ENCODE measurements around the gene BRPF1.

The BRPF1 gene

DNA sequence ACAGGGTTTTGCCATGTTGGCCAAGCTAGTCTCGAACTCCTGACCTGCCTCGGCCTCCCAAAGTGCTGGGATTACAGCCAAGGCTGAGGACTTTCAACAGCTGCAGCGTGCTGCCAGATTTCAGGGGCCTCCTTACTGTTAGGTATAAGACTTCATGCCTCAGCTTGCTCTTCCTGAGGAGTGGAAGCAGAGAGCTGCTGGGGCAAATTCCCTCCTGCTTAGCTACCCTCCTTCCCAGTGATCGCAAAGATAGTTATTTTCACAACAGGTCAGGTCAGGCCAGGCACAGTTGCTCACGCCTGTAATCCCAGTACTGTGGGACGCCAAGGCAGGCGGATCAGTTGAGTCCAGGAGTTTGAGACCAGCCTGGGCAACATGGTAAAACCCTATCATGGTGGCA lies 30.5 kb upstream of the BRPF1 start:
- DNase-seq (ENCODE audit: low read depth in 3 of 3, low spot score in 1 of 3) = no peak

- no peak for DNase-seq (ENCODE audit: low read depth in 3 of 3, low spot score in 1 of 3)
Observed at GRCh38 chr3:9701711-9702110, 29.8 kb upstream of the BRPF1 start.

GRCh38 chr3:9703240-9703639 lies 28.3 kb upstream of the BRPF1 start:
- DNase-seq (ENCODE audit: low read depth in 3 of 3, low spot score in 1 of 3) = no peak

- no peak for DNase-seq (ENCODE audit: low read depth in 3 of 3, low spot score in 1 of 3)
Observed at GRCh38 chr3:9703736-9704346, 27.7 kb upstream of the BRPF1 start, which contains the start of gene CPNE9. Gene CPNE9, plus strand, starts transcription at chr3:9703833. Its CDS starts 164 bp downstream, at chr3:9703997.

DNA sequence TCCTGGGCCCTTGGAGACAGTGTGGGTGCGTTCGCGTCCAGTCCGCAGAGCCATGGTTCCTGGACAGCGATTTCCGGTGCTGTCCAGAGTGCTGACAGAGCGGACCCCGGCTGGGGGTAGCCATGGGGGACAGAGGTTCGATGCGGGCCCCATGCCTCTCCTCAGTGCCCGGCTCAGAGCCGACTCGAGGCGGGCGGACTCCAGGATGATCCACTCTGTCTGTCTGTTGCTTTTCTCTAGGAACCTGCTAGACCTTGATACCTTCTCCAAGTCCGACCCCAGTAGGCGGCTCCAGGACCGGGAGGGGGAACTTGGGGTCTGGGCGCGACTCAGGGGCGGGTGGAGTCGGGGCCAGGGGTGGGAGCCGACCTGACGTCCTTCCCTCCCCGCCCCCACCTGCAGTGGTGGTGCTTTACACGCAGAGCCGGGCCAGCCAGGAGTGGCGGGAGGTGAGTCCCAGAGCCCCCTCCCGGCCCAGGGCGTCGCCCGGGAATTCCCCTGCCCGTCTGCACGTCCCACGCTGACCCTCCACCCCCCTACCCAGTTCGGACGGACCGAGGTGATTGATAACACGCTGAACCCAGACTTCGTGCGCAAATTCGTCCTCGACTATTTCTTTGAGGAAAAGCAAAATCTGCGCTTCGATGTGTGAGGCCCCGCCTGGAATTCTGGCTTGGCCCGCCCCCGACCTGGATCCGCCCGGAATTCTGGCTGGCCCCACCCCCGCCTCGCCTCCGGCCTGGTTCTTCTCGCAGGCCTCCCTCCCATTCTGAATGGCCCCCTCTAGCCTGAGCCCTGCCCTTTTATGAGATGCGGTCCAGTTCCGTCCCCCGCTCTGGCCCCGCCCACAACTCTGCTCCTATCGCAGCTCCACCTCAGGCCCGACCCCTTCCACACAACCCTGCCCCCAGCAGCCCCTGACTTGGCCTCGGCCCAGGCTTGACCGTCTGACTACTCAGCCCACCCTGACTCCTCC lies 26.9 kb upstream of the BRPF1 start:
- no peak for DNase-seq (ENCODE audit: low read depth in 3 of 3, low spot score in 1 of 3)

DNA sequence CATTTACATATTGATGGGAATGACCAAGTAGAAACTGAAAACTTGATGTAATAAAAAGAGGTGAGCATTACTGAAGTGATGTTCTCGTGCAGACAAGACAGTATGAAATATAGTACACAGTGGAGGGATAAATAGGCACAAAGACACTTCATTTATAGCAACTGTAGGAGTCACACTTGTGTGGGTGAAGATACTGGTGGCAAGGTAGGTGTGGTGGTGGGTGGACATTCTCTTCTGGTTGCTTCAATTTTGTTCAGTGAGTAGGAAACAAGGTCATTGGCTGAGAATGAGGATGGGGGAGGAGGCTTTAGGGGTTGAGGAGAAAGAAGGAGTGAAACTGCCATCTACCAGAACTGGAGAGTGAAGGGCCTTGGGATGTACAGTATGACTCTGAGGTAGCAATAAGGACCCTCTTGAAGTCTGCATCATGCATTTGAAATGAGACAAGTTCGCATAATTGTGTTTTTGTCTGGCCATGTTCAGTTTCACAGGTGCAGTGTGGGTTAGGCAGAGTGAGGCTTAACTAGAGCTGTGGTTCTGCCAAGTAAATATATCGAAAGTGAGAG lies 21.3 kb upstream of the BRPF1 start:
- DNase-seq (ENCODE audit: low read depth in 3 of 3, low spot score in 1 of 3) = no peak

- no peak for DNase-seq (ENCODE audit: low read depth in 3 of 3, low spot score in 1 of 3)
Observed at GRCh38 chr3:9712415-9712814, 19.1 kb upstream of the BRPF1 start.

- DNase-seq (ENCODE audit: low read depth in 3 of 3, low spot score in 1 of 3) = no peak
Observed at GRCh38 chr3:9713142-9713541, 18.4 kb upstream of the BRPF1 start.

GRCh38 chr3:9715136-9715535 lies 16.4 kb upstream of the BRPF1 start:
- no peak for DNase-seq (ENCODE audit: low read depth in 3 of 3, low spot score in 1 of 3)

GRCh38 chr3:9715764-9716437 lies 15.6 kb upstream of the BRPF1 start:
- no peak for DNase-seq (ENCODE audit: low read depth in 3 of 3, low spot score in 1 of 3)

GRCh38 chr3:9716801-9717555 lies 14.6 kb upstream of the BRPF1 start:
- no peak for DNase-seq (ENCODE audit: low read depth in 3 of 3, low spot score in 1 of 3)

GRCh38 chr3:9717563-9717962 lies 14.0 kb upstream of the BRPF1 start:
- no peak for DNase-seq (ENCODE audit: low read depth in 3 of 3, low spot score in 1 of 3)

- DNase-seq (ENCODE audit: low read depth in 3 of 3, low spot score in 1 of 3) = no peak
Observed at GRCh38 chr3:9718118-9718517, 13.4 kb upstream of the BRPF1 start.

GRCh38 chr3:9721015-9721699 lies 10.4 kb upstream of the BRPF1 start:
- no peak for DNase-seq (ENCODE audit: low read depth in 3 of 3, low spot score in 1 of 3)

DNA sequence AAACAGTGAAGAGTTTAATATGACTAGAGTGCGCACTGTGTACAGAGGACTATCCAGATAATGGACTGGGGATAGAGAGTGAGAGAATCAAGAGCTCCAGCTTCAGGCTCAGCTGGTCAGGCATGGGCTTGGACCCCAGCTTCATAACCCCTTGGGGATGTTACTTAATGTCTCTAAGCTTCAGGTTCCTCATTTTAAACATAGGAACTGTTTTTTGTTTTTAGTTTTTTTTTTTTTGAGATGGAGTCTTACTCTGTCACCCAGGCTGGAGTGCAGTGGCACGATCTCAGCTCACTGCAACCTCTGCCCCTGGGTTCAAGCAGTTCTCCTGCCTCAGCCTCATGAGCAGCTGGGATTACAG lies 9.9 kb upstream of the BRPF1 start:
- no peak for DNase-seq (ENCODE audit: low read depth in 3 of 3, low spot score in 1 of 3)

- no peak for DNase-seq (ENCODE audit: low read depth in 3 of 3, low spot score in 1 of 3)
Observed at GRCh38 chr3:9725775-9726515, 5.6 kb upstream of the BRPF1 start.

DNA sequence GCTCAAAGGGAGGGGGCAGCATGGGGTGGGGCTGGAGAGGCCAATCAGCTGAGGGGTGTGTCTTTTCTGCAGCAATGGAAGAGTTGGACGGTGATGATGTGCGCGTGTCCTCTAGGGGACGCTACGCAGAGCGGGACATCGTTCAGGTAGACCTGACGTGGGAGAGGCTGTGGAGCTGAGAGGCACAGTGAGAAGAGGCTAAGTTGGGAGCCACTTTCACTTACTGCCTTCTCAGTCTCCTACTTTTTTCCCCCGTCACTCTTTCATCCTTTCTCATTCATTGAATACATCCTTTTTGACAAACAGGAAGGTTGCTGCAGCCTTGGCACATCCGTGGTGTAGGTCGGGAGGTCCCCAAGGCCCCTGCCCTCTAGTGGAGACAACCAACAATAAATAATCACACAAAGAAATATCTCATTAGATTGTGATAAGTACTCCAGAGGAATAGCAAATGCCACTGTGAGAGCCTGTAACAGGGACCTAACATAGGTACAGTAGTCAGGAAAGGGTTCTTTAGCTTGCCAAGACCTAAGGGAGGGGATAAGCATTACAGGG lies 4.4 kb upstream of the BRPF1 start:
- DNase-seq (ENCODE audit: low read depth in 3 of 3, low spot score in 1 of 3) = peak in 2 of 3 donors; percentile 15 to 22

DNA sequence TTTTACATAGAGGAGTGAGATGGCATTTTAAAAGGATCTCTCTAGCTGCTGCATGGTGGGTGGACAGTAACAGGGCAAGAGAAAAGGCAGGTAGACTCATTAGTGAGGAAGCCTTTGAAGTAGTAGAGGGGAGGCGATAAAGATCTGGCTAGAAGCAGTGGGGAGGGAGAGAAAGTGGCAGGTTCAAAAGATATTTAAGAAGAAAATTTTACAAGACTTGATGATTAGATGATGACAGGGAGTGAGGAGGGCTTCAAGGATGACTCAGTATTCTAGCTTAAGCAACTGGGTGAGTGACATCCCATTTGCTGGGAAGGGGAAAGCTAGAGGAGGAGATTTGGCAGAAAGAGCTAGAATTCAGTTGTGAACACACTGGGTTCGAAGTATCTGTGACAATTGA lies 3.8 kb upstream of the BRPF1 start:
- DNase-seq (ENCODE audit: low read depth in 3 of 3, low spot score in 1 of 3) = no peak

GRCh38 chr3:9729419-9729818 lies 2.1 kb upstream of the BRPF1 start:
- DNase-seq (ENCODE audit: low read depth in 3 of 3, low spot score in 1 of 3) = no peak

Data from stimulated activated CD4-positive, alpha-beta T cell treated with anti-CD3 and anti-CD28 coated beads, TNF-alpha, amount 100 ng/mL, for 1 hour (primary cell).